Brain microvascular endothelial cell (primary cell): ENCODE results near the gene ARCN1.

ENCODE experiments used
- DNase-seq: peaks from one replicate; pipeline ENCODE4 v3.0.0-alpha.2; 2020
- H3K27ac ChIP-seq: fragments of 250-450 bp; sonication (Bioruptor Pico); 2 replicates; pipeline ENCODE4 v1.5.1; 2020; ENCODE audit warnings: mild to moderate bottlenecking, moderate library complexity
- H3K27me3 ChIP-seq: fragments of 250-450 bp; sonication (Bioruptor Pico); replicated peaks from 2 replicates; pipeline ENCODE4 v1.5.1; 2020; ENCODE audit warnings: mild to moderate bottlenecking
- H3K36me3 ChIP-seq: fragments of 250-450 bp; sonication (Bioruptor Pico); replicated peaks from 2 replicates; pipeline ENCODE4 v1.5.1; 2020; ENCODE audit warnings: mild to moderate bottlenecking
- H3K4me3 ChIP-seq: 2 replicates; pipeline ENCODE4 v1.5.1; 2011; ENCODE audit warnings: low read depth, mild to moderate bottlenecking, control low read depth, low read length, moderate library complexity
- CTCF ChIP-seq: IDR thresholded peaks from 2 replicates; pipeline ENCODE4 v1.5.1; 2011; ENCODE audit warnings: low read depth, mild to moderate bottlenecking, moderate library complexity, low read length, control low read depth, inconsistent platforms; ENCODE audit errors: missing control alignments
- in situ Hi-C: cut with HindIII; loops from 2 replicates; pipeline ENCODE4 v1.10.0; 2017; ENCODE audit warnings: low sequenced_read_pairs, low pct_ligation_motif_present

The ARCN1 gene

GRCh38 chr11:118638726-118639125, 66.5 kb downstream of the ARCN1 start:
- H3K4me3 ChIP-seq = no peak overlapping the region
- in situ Hi-C loops = no loop called here
- no peak overlapping the region for H3K27ac ChIP-seq
- peaks cover 93% of the 10 kb centered on the region for H3K36me3 ChIP-seq
- H3K27me3 ChIP-seq = no peaks in the 10 kb centered on the region
- TF ChIP-seq CTCF = no peak
- DNase-seq = no peak

DNA sequence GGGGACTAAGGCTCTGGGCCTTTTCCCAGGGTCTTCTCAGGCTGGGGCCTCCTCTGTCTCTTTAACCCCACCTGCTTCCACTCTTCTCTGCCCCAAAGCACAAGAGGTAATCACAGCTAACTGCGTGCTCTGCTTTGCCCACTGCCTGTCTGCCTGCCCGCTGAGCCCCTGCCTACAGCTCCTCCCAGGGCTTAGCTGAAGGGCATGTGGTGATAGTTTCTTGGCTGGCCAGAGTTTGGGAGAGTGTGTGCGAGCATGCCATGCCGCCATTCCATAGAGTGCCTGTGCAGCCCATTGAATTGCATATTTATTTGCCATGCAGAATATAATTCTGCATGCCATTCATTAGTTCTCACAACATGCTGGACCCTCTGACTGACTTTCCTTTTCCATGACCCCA, 67.7 kb downstream of the ARCN1 start:
- in situ Hi-C loops = no loop called here
- Histone ChIP-seq H3K36me3 (peaks cover 93% of the 10 kb centered on the region), H3K27me3 (no peaks in the 10 kb centered on the region), H3K27ac (no peak overlapping the region), H3K4me3 (no peak overlapping the region)
- TF ChIP-seq CTCF = no peak
- no peak for DNase-seq

DNA sequence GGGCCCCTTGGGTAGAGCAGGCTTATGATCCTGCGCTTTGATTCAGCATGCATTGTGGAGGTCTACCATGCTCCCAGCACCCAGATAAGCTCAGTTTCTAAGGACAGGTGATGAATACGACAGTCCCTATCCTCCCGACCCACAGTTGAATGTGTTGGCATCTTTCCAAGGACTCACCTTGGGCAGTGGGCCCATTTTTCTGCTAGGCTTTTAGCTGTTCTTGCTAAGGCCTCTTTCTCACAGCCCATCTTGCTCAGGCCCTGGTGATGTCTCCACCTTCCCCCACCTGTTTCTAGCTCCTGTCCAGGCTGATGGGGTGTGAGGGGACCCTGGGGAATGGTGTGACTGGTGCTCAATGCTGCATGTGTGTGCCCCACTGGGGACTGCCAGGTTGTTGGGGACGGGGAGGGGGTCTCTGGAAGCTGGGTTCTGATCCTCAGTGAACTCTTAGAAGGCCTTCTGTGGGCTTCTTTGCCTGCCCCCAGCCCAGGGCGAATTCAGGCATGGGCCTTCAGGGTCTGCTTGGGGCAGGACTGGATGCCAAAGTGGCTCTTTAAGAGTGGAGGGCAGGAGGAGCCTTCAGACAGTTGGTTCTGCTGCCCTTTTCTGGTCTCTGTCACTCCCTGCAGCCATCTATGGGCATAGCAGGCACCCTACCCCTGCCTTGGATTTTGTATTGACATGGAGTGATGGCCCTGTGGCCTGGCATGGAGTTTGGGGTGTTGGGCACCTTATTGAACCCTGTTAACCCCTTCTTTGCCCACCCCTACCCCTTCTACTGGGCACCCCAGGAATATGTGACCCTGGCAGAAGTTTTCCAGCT, 68.3 kb downstream of the ARCN1 start:
- H3K4me3 ChIP-seq = no peak overlapping the region
- H3K27me3 ChIP-seq = no peaks in the 10 kb centered on the region
- in situ Hi-C loops = no loop called here
- no peak overlapping the region for H3K27ac ChIP-seq
- no peak for TF ChIP-seq CTCF
- no peak for DNase-seq
- peaks cover 93% of the 10 kb centered on the region for H3K36me3 ChIP-seq

DNA sequence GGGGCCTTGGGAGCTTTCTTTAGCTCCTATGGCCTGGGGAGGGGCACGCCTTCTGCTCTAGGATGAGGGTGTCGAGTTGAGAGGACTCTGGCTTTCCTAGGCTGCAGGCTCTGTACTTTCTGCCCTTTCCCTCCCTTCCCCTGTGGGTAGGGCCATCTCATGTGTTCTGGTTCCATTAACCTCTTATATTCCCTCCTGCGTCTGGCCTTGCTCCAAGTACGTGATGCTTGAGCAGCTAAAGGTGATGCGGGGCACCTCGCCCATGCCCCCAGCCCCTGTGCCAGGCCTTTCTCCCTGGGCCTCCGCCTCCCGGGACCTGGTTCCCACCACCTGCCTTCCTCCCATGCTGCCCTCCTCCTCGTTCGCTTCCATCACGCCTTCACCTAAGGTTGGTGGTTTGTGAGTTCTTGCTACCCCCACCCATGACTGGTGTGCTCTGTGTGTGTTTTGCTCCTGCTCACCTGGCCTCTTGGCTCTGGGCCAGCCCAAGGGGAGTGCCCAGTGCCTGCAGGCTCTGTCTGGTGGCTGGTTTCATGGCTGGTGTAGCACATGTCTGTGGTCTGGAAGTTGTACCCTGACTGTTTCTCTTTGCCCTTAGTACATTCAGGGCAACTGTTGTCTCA, 69.3 kb downstream of the ARCN1 start:
- in situ Hi-C loops = no loop called here
- TF ChIP-seq CTCF = no peak
- Histone ChIP-seq H3K36me3 (peaks cover 91% of the 10 kb centered on the region), H3K4me3 (no peak overlapping the region), H3K27me3 (no peaks in the 10 kb centered on the region), H3K27ac (no peak overlapping the region)
- no peak for DNase-seq

- peaks cover 91% of the 10 kb centered on the region for H3K36me3 ChIP-seq
- no peak overlapping the region for H3K4me3 ChIP-seq
- no peak for TF ChIP-seq CTCF
- H3K27ac ChIP-seq = no peak overlapping the region
- no peak for DNase-seq
- no peaks in the 10 kb centered on the region for H3K27me3 ChIP-seq
- in situ Hi-C loops = no loop called here
Measured at GRCh38 chr11:118643142-118643994, 71.2 kb downstream of the ARCN1 start.
